H9 (cell line): ENCODE results near the gene GSN. TPM values are rescaled to one million over a fixed set of nuclear protein-coding genes. Genes with fewer than 3 reads are reported as not detected.

Experiments
- DNase-seq: peaks from one replicate; pipeline ENCODE4 v3.0.0-alpha.2; 2017
- H2AFZ ChIP-seq: one replicate; pipeline ENCODE4 v1.6.1; 2013; ENCODE audit warnings: mild to moderate bottlenecking, low read length, control low read depth, moderate library complexity
- H2AK5ac ChIP-seq: 2 replicates; pipeline ENCODE4 v1.6.1; 2013; ENCODE audit warnings: low read length, control low read depth, mixed read lengths; ENCODE audit not compliant: insufficient read length
- H2BK120ac ChIP-seq: one replicate; pipeline ENCODE4 v1.6.1; 2013; ENCODE audit warnings: low read depth, mild to moderate bottlenecking, low read length, control low read depth, inconsistent platforms; ENCODE audit not compliant: poor library complexity, severe bottlenecking
- H2BK12ac ChIP-seq: 2 replicates; pipeline ENCODE4 v1.6.1; 2013; ENCODE audit warnings: low read length, control low read depth, mixed read lengths, low read depth; ENCODE audit not compliant: insufficient read length
- H2BK15ac ChIP-seq: 2 replicates; pipeline ENCODE4 v1.6.1; 2013; ENCODE audit warnings: low read depth, low read length, control low read depth
- H2BK20ac ChIP-seq: one replicate; pipeline ENCODE4 v1.6.1; 2013; ENCODE audit warnings: low read depth, mild to moderate bottlenecking, low read length, control low read depth, inconsistent platforms; ENCODE audit not compliant: poor library complexity, severe bottlenecking
- H2BK5ac ChIP-seq: 2 replicates; pipeline ENCODE4 v1.6.1; 2013; ENCODE audit warnings: low read length, control low read depth, mixed read lengths; ENCODE audit not compliant: insufficient read length
- H3K14ac ChIP-seq: 2 replicates; pipeline ENCODE4 v1.6.1; 2013; ENCODE audit warnings: low read length, control low read depth; ENCODE audit not compliant: insufficient read depth
- H3K18ac ChIP-seq: 2 replicates; pipeline ENCODE4 v1.6.1; 2013; ENCODE audit warnings: low read depth, mild to moderate bottlenecking, mixed read lengths, low read length, control low read depth; ENCODE audit not compliant: insufficient read length
- H3K23ac ChIP-seq: 2 replicates; pipeline ENCODE4 v1.6.1; 2013; ENCODE audit warnings: low read length, control low read depth, mixed read lengths, low read depth; ENCODE audit not compliant: insufficient read length
- H3K23me2 ChIP-seq: 2 replicates; pipeline ENCODE4 v1.6.1; 2013; ENCODE audit warnings: low read depth, mild to moderate bottlenecking, mixed read lengths, low read length, control low read depth; ENCODE audit not compliant: insufficient read length, poor library complexity, severe bottlenecking
- H3K27ac ChIP-seq: 2 replicates; pipeline ENCODE4 v1.5.1; 2013; ENCODE audit warnings: low read length, control low read depth, mixed read lengths, low read depth; ENCODE audit not compliant: insufficient read length
- H3K27me3 ChIP-seq: 2 replicates; pipeline ENCODE4 v1.6.1; 2013; ENCODE audit warnings: low read length, control low read depth, inconsistent platforms; ENCODE audit not compliant: insufficient read depth
- H3K4ac ChIP-seq: 2 replicates; pipeline ENCODE4 v1.6.1; 2013; ENCODE audit warnings: low read depth, mild to moderate bottlenecking, control low read depth, inconsistent platforms, low read length, moderate library complexity
- H3K4me1 ChIP-seq: 2 replicates; pipeline ENCODE4 v1.6.1; 2013; ENCODE audit warnings: low read length, control low read depth, inconsistent platforms; ENCODE audit not compliant: insufficient read depth
- H3K4me2 ChIP-seq: 2 replicates; pipeline ENCODE4 v1.6.1; 2013; ENCODE audit warnings: low read length, control low read depth, mixed read lengths; ENCODE audit not compliant: insufficient read length, insufficient read depth
- H3K56ac ChIP-seq: 2 replicates; pipeline ENCODE4 v1.6.1; 2013; ENCODE audit warnings: low read depth, mild to moderate bottlenecking, mixed read lengths, low read length, control low read depth; ENCODE audit not compliant: insufficient read length
- H3K79me1 ChIP-seq: 2 replicates; pipeline ENCODE4 v1.6.1; 2013; ENCODE audit warnings: low read depth, mild to moderate bottlenecking, moderate library complexity, low read length, control low read depth, inconsistent platforms; ENCODE audit not compliant: insufficient read depth, poor library complexity, severe bottlenecking
- H3K79me2 ChIP-seq: 2 replicates; pipeline ENCODE4 v1.6.1; 2013; ENCODE audit warnings: low read length, control low read depth, inconsistent platforms; ENCODE audit not compliant: insufficient read depth
- H3K9ac ChIP-seq: 2 replicates; pipeline ENCODE4 v1.6.1; 2013; ENCODE audit warnings: low read length, control low read depth, mixed read lengths; ENCODE audit not compliant: insufficient read length; ENCODE audit errors: extremely low read depth
- H3K9me3 ChIP-seq: one replicate; pipeline ENCODE4 v1.6.1; 2013; ENCODE audit warnings: low read depth, low read length, inconsistent platforms; ENCODE audit not compliant: control insufficient read depth
- H3T11ph ChIP-seq: one replicate; pipeline ENCODE4 v1.6.1; 2013; ENCODE audit warnings: mild to moderate bottlenecking, low read length, control low read depth, inconsistent platforms
- H4K20me1 ChIP-seq: one replicate; pipeline ENCODE4 v1.6.1; 2013; ENCODE audit not compliant: control insufficient read depth, insufficient read length, insufficient read depth
- H4K5ac ChIP-seq: 2 replicates; pipeline ENCODE4 v1.6.1; 2013; ENCODE audit warnings: low read depth, mild to moderate bottlenecking, mixed read lengths, low read length, control low read depth; ENCODE audit not compliant: insufficient read length
- H4K8ac ChIP-seq: replicated peaks from 2 replicates; pipeline ENCODE4 v1.6.1; 2013; ENCODE audit warnings: low read length, control low read depth, mixed read lengths, low read depth; ENCODE audit not compliant: insufficient read length
- H4K91ac ChIP-seq: 2 replicates; pipeline ENCODE4 v1.6.1; 2013; ENCODE audit warnings: low read depth, mild to moderate bottlenecking, moderate library complexity, mixed read lengths, low read length, control low read depth; ENCODE audit not compliant: insufficient read length
- H3K27ac Mint-ChIP-seq, 3 experiments: 2 replicates in 2 of 3; 3 replicates in 1 of 3; pipeline ENCODE4 v1.8.0; 2020 to 2021; ENCODE audit warnings: mixed read lengths in 3 of 3, mild to moderate bottlenecking in 1 of 3, moderate library complexity in 1 of 3
- H3K27me3 Mint-ChIP-seq: 2 replicates; pipeline ENCODE4 v1.8.0; 2021; ENCODE audit warnings: low read depth, mild to moderate bottlenecking, moderate library complexity, mixed read lengths
- H3K36me3 Mint-ChIP-seq, 3 experiments: 2 replicates in 2 of 3; 3 replicates in 1 of 3; pipeline ENCODE4 v1.8.0; 2020 to 2021; ENCODE audit warnings: low read depth in 3 of 3, mixed read lengths in 3 of 3; ENCODE audit not compliant: insufficient read depth in 1 of 3
- H3K4me1 Mint-ChIP-seq, 2 experiments: 2 replicates each; pipeline ENCODE4 v1.8.0; 2020; ENCODE audit warnings: mixed read lengths in 2 of 2
- H3K4me3 Mint-ChIP-seq, 2 experiments: 2 replicates in 1 of 2; 3 replicates in 1 of 2; pipeline ENCODE4 v1.8.0; 2020 to 2021; ENCODE audit warnings: mild to moderate bottlenecking in 2 of 2, mixed read lengths in 2 of 2, moderate library complexity in 1 of 2
- H3K9me3 Mint-ChIP-seq, 2 experiments: 2 replicates in 1 of 2; 3 replicates in 1 of 2; pipeline ENCODE4 v1.8.0; 2020; ENCODE audit warnings: mild to moderate bottlenecking in 2 of 2, mixed read lengths in 2 of 2, moderate library complexity in 1 of 2
- WGBS: extraction: QIAGEN DNeasy Blood & Tissue Kit; methylation state at CpG from one replicate; pipeline ENCODE4 v1.1.7; 2013; ENCODE audit warnings: missing lambda C conversion rate, low lambda C conversion rate, mixed read lengths; ENCODE audit not compliant: insufficient read length; ENCODE audit errors: extremely low coverage; 5-methylcytosine and 5-hydroxymethylcytosine counted together
- total RNA-seq: library from RNA; stranded (reverse); gene quantifications from 2 replicates; pipeline ENCODE4 v1.2.1, GENCODE V29; 2021
- TF ChIP-seq, protein P1 (sequence below): fragments of 200-600 bp; sonication (generic); conservative IDR thresholded peaks from 3 replicates; pipeline ENCODE4 v1.8.0; 2021; ENCODE audit warnings: antibody characterized with exemption, mild to moderate bottlenecking

Gene GSN
- total RNA-seq, 1 experiment from 2014 or later, result 14.9 TPM

DNA sequence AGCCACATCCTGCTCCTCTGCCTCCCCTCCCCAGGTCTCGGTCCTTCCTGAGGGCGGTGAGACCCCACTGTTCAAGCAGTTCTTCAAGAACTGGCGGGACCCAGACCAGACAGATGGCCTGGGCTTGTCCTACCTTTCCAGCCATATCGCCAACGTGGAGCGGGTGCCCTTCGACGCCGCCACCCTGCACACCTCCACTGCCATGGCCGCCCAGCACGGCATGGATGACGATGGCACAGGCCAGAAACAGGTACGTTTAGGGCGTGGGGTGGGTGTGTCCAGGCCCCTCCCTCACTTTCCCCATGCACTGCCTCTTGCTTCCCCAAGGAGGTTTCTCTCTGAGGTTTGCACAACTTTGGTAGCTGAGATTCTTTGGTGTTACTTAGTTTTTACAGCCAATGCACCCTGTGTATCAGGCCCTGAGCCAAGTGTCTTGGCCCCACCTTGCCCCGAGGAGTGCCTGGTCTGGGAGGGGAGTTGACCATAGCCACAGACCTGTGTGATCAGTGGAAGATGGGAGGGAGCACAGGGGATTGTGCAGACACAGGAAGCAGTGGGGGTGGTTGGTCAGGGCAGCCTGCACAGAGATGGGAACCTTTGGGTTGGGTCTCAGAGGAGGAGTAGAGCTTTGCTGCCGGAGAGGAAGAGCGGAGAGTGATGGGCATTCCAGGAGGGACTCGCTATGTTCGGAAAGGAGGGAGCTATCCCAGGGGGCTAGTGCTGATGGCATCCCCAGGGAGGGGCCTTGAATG is 50.8 kb downstream of the GSN start:
- H4K91ac ChIP-seq, result no peak overlapping the region
- TF ChIP-seq, protein P1, sequence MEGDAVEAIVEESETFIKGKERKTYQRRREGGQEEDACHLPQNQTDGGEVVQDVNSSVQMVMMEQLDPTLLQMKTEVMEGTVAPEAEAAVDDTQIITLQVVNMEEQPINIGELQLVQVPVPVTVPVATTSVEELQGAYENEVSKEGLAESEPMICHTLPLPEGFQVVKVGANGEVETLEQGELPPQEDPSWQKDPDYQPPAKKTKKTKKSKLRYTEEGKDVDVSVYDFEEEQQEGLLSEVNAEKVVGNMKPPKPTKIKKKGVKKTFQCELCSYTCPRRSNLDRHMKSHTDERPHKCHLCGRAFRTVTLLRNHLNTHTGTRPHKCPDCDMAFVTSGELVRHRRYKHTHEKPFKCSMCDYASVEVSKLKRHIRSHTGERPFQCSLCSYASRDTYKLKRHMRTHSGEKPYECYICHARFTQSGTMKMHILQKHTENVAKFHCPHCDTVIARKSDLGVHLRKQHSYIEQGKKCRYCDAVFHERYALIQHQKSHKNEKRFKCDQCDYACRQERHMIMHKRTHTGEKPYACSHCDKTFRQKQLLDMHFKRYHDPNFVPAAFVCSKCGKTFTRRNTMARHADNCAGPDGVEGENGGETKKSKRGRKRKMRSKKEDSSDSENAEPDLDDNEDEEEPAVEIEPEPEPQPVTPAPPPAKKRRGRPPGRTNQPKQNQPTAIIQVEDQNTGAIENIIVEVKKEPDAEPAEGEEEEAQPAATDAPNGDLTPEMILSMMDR, result no peak
- H2BK15ac ChIP-seq, result no peak overlapping the region
- H3K23ac ChIP-seq, result no peak overlapping the region
- no peaks in the 10 kb centered on the region for H3K9me3 ChIP-seq
- 0 out of 4 replicates have a peak, but pooled peaks cover 0 to 4% of the 10 kb centered on the region in 2 experiments for H3K4me1 Mint-ChIP-seq
- DNase-seq, result no peak
- no peak overlapping the region for H3K4ac ChIP-seq
- no peaks in the 10 kb centered on the region for H3K23me2 ChIP-seq
- no peak overlapping the region for H3K4me3 Mint-ChIP-seq
- H4K20me1 ChIP-seq, result no peaks in the 10 kb centered on the region
- H3K27ac Mint-ChIP-seq, result no peak overlapping the region; a peak in 1 of 7 replicates
- no peaks in the 10 kb centered on the region for H3K4me1 ChIP-seq
- no peak overlapping the region for H2AK5ac ChIP-seq
- no peak overlapping the region for H2BK120ac ChIP-seq
- H2BK20ac ChIP-seq, result no peak overlapping the region
- no peak overlapping the region for H3K4me2 ChIP-seq
- no peak overlapping the region for H3K27ac ChIP-seq
- no peak overlapping the region for H3T11ph ChIP-seq
- no peak overlapping the region for H3K56ac ChIP-seq
- no peak overlapping the region for H3K9ac ChIP-seq
- H3K14ac ChIP-seq, result no peak overlapping the region
- H2AFZ ChIP-seq, result no peak overlapping the region
- H4K8ac ChIP-seq, result no peak overlapping the region
- H3K27me3 Mint-ChIP-seq, result peaks cover 4% of the 10 kb centered on the region
- WGBS, result no CpG with 5 or more reads among the region's 19 CpGs
- H3K27me3 ChIP-seq, result no peaks in the 10 kb centered on the region
- H2BK12ac ChIP-seq, result no peak overlapping the region
- no peak overlapping the region for H3K18ac ChIP-seq
- no peaks in the 10 kb centered on the region for H3K79me1 ChIP-seq
- H3K36me3 Mint-ChIP-seq, result peaks cover 0 to 11% (median 0%) of the 10 kb centered on the region in 3 experiments; a peak in 2 of 7 replicates
- H4K5ac ChIP-seq, result no peak overlapping the region
- H3K9me3 Mint-ChIP-seq, result no peaks in the 10 kb centered on the region
- no peaks in the 10 kb centered on the region for H3K79me2 ChIP-seq
- H2BK5ac ChIP-seq, result no peak overlapping the region
